Keratinocyte (primary cell): ENCODE results near the gene PHETA1. TPM values are rescaled to one million over a fixed set of nuclear protein-coding genes. Genes with fewer than 3 reads are reported as not detected.

Source experiments
- DNase-seq: peaks from one replicate; pipeline ENCODE4 v3.0.0-alpha.2; 2011; ENCODE audit warnings: low read depth, missing footprints, low spot score
- FAIRE-seq: peaks from 2 replicates; lab custom pipeline; 2011; peaks lifted over from hg19 to GRCh38; lab: Jason Lieb, UNC
- H2AFZ ChIP-seq: 2 replicates; pipeline ENCODE4 v1.6.0; 2012; ENCODE audit warnings: low read length, control low read depth, inconsistent platforms; ENCODE audit not compliant: control insufficient read depth
- H3K27ac ChIP-seq: 2 replicates; pipeline ENCODE4 v1.5.1; 2011; ENCODE audit warnings: low read length; ENCODE audit not compliant: control insufficient read depth, insufficient read depth
- H3K27me3 ChIP-seq: 3 replicates; pipeline ENCODE4 v1.6.0; 2011; ENCODE audit warnings: low read length; ENCODE audit not compliant: control insufficient read depth, insufficient read depth; ENCODE audit errors: extremely low read depth
- H3K36me3 ChIP-seq, 2 experiments: 2 replicates in 1 of 2; 3 replicates in 1 of 2; pipeline ENCODE4 v1.5.1; 2011; ENCODE audit warnings: low read length in 2 of 2, mild to moderate bottlenecking in 1 of 2; ENCODE audit not compliant: control insufficient read depth in 2 of 2, insufficient read depth in 2 of 2; ENCODE audit errors: extremely low read depth in 1 of 2
- H3K4me1 ChIP-seq: 3 replicates; pipeline ENCODE4 v1.5.1; 2011; ENCODE audit warnings: low read length; ENCODE audit not compliant: control insufficient read depth, insufficient read depth; ENCODE audit errors: extremely low read depth
- H3K4me2 ChIP-seq: 3 replicates; pipeline ENCODE4 v1.6.0; 2011; ENCODE audit warnings: low read depth, low read length; ENCODE audit not compliant: control insufficient read depth, insufficient read depth; ENCODE audit errors: extremely low read depth
- H3K4me3 ChIP-seq, 3 experiments: fragments of 200-600 bp in 1 of 3; sonication (generic) in 1 of 3; 2 replicates in 2 of 3; 3 replicates in 1 of 3; pipeline ENCODE4 v1.5.1; 2011 to 2016; ENCODE audit warnings: low read length in 3 of 3, mild to moderate bottlenecking in 3 of 3, control low read depth in 2 of 3, inconsistent platforms in 1 of 3, low read depth in 1 of 3, mixed read lengths in 1 of 3, mixed run types in 1 of 3, moderate library complexity in 1 of 3; ENCODE audit not compliant: control insufficient read depth in 2 of 3, insufficient read depth in 2 of 3; ENCODE audit errors: extremely low read depth in 1 of 3
- H3K79me2 ChIP-seq: 2 replicates; pipeline ENCODE4 v1.6.0; 2012; ENCODE audit warnings: low read length; ENCODE audit not compliant: control insufficient read depth, insufficient read depth
- H3K9ac ChIP-seq: 3 replicates; pipeline ENCODE4 v1.6.0; 2011; ENCODE audit warnings: low read length; ENCODE audit not compliant: control insufficient read depth, insufficient read depth; ENCODE audit errors: extremely low read depth
- H3K9me1 ChIP-seq: 3 replicates; pipeline ENCODE4 v1.6.0; 2011; ENCODE audit warnings: low read length; ENCODE audit not compliant: control insufficient read depth, insufficient read depth; ENCODE audit errors: extremely low read depth
- H3K9me3 ChIP-seq: 2 replicates; pipeline ENCODE4 v1.5.1; 2012; ENCODE audit warnings: low read depth, low read length; ENCODE audit not compliant: control insufficient read depth
- H4K20me1 ChIP-seq: 3 replicates; pipeline ENCODE4 v1.6.0; 2011; ENCODE audit warnings: low read length; ENCODE audit not compliant: control insufficient read depth, insufficient read depth; ENCODE audit errors: extremely low read depth
- CTCF ChIP-seq, 3 experiments: IDR thresholded peaks in 1 of 3; conservative IDR thresholded peaks in 1 of 3; optimal IDR thresholded peaks in 1 of 3; 2 replicates in 2 of 3; 3 replicates in 1 of 3; pipeline versions ENCODE3 to v1.5.1; 2011; ENCODE audit warnings: low read length in 3 of 3, mild to moderate bottlenecking in 3 of 3, moderate library complexity in 2 of 3, control low read depth in 1 of 3, inconsistent platforms in 1 of 3; ENCODE audit not compliant: insufficient read depth in 2 of 3; ENCODE audit errors: extremely low read depth in 1 of 3
- EZH2 ChIP-seq: IDR thresholded peaks from one replicate; pipeline ENCODE4 v1.6.1; 2012; ENCODE audit warnings: inconsistent platforms, mild to moderate bottlenecking, low read length, moderate library complexity
- dilution Hi-C: fragments of 300-500 bp; cut with MboI; formaldehyde crosslinking; loops from one replicate; pipeline ENCODE4 v1.7.0; 2020; ENCODE audit warnings: low sequenced_read_pairs; ENCODE audit not compliant: extremely low pct_ligation_motif_present
- polyA plus RNA-seq, 5 experiments: library from polyadenylated mRNA; depleted of rRNA in 3 of 5; stranded (reverse) in 3 of 5; stranded (forward) in 1 of 5; unstranded in 1 of 5; fragments of >200 nt; gene quantifications; 1 replicate in 1 of 5; 2 replicates in 3 of 5; 3 replicates in 1 of 5; pipeline versions ENCODE4 v1.2.1 to v1.2.3, GENCODE V29; 2011 to 2012; ENCODE audit warnings: missing spikeins in 2 of 5, low read depth in 1 of 5, low replicate concordance in 1 of 5

The PHETA1 gene
- polyA plus RNA-seq, 1 donor (not counting 4 experiments of a cell fraction or from before 2014, with no cell fraction given) = 1.7 TPM

- DNase-seq = no peak
- FAIRE-seq = no peak
- no peak overlapping the region for H3K27ac ChIP-seq
- no peaks in the 10 kb centered on the region for H4K20me1 ChIP-seq
- no peak overlapping the region for H2AFZ ChIP-seq
- H3K4me2 ChIP-seq = peak overlapping the region; percentile 97
- H3K27me3 ChIP-seq = no peaks in the 10 kb centered on the region
- H3K4me3 ChIP-seq = peak overlapping the region; percentile 54 to 87 (median 76)
- peaks cover 18% of the 10 kb centered on the region for H3K4me1 ChIP-seq
- no peaks in the 10 kb centered on the region for H3K79me2 ChIP-seq
- TF ChIP-seq CTCF (optimal IDR thresholded peaks at IDR 0.05 in 1 of 3, IDR thresholded peaks at IDR 0.05 in 1 of 3, conservative IDR thresholded peaks at IDR 0.05 in 1 of 3; ENCODE audit: extremely low read depth in 1 of 3, insufficient read depth in 2 of 3, low read length in 3 of 3) (no peak), EZH2 (no peak)
- peak overlapping the region; percentile 71 for H3K9ac ChIP-seq
- H3K9me3 ChIP-seq = no peaks in the 10 kb centered on the region
- dilution Hi-C loops = no loop called here
- no peaks in the 10 kb centered on the region for H3K9me1 ChIP-seq
- H3K36me3 ChIP-seq = peaks cover 1 to 2% of the 10 kb centered on the region in 2 experiments
These were observed 1.2 kb downstream of the PHETA1 start for GRCh38 chr12:111367661-111368221.

- H3K4me1 ChIP-seq = peaks cover 18% of the 10 kb centered on the region
- DNase-seq (no peak), FAIRE-seq (no peak)
- no peak overlapping the region for H2AFZ ChIP-seq
- H3K4me2 ChIP-seq = no peak overlapping the region
- no peaks in the 10 kb centered on the region for H4K20me1 ChIP-seq
- H3K4me3 ChIP-seq = no peak overlapping the region
- H3K79me2 ChIP-seq = no peaks in the 10 kb centered on the region
- H3K9me3 ChIP-seq = no peaks in the 10 kb centered on the region
- TF ChIP-seq CTCF (optimal IDR thresholded peaks at IDR 0.05 in 1 of 3, IDR thresholded peaks at IDR 0.05 in 1 of 3, conservative IDR thresholded peaks at IDR 0.05 in 1 of 3; ENCODE audit: extremely low read depth in 1 of 3, insufficient read depth in 2 of 3, low read length in 3 of 3) (no peak), EZH2 (no peak)
- H3K36me3 ChIP-seq = peaks cover 1 to 2% of the 10 kb centered on the region in 2 experiments
- dilution Hi-C loops = no loop called here
- H3K27me3 ChIP-seq = no peaks in the 10 kb centered on the region
- H3K9me1 ChIP-seq = no peaks in the 10 kb centered on the region
- H3K27ac ChIP-seq = no peak overlapping the region
- no peak overlapping the region for H3K9ac ChIP-seq
These were observed 2.3 kb downstream of the PHETA1 start for GRCh38 chr12:111366583-111366982.
